IPS-11a (cell line): ENCODE measurements around the gene CCDC70.

Experiments
- H3K4me3 ChIP-seq: one replicate; pipeline ENCODE4 v1.5.1; 2013; ENCODE audit warnings: low read depth, low read length, control low read depth

The CCDC70 gene

DNA sequence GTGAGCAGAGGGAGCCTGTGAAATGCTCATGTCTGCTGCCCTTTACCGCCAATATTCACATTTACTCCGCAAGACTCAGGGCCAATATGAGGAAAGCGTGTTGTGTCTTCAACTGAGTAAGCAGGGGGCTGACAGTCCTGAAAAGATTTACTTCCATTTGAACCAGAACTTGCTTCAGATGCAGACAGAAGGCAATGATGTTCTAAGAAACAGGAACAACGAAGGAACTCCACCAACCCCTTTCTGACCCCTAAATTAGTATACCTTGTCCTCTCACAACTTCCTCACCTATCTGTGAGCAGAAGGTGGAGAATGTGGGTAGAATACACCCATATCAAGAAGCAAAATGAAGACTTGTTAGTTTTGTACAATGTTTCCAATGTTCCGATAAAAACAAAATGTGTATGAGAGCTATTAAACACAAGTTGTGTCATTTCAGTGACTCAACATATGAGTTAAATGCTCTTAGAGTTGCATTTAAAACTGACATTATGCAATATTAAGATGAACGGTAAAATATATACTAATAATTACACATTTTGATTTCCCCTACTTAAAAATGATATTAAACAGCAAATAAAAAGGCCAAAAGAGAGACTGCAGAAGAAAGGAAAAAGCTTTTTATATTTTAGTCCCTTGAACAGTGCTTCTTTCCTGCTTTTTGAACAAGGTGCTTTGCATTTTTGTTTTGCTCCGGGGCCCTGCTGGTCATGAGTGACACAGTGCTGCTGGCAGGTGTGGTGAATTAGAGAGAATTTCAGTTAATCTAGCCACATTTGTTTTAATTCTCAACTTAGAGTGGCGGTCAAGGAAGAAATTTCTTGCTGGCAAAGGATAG lies 32.8 kb upstream of the CCDC70 start:
- H3K4me3 ChIP-seq: no peak overlapping the region

DNA sequence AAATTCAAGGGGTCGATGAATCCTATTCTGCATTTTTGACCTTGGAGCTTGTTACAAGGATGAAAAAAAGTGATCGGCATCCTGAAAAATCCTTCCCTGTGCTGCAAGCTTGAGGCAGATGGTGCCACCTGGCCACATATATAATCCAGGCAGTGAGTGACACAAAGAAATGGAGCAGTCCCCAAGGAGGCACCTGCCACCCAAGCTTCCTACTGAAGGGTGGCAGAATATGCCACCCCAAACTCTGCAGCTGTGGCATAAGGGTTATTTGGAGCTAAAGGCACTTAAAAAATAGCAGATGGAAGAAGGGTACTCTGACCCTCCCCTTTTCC lies 32.2 kb upstream of the CCDC70 start:
- no peak overlapping the region for H3K4me3 ChIP-seq

DNA sequence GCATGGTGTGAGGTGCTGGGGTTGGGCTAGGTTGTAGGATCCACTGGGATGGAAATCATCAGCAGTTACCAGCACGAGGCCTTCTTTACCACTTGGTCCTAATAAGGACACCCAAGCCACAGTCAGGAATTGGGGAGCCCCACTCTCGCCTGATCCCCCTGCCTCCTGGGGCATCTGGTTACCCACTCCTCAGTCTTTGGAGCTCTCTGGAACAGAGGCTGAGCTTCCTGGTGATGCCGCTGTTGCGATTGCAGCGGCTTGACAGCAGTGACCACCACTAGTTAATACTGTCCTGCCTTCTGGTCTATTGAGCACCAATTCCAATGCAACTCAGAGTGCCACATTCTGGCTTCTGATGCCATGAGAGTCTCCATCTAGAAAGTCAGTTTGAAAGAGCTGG lies 30.2 kb upstream of the CCDC70 start:
- H3K4me3 ChIP-seq: no peak overlapping the region

DNA sequence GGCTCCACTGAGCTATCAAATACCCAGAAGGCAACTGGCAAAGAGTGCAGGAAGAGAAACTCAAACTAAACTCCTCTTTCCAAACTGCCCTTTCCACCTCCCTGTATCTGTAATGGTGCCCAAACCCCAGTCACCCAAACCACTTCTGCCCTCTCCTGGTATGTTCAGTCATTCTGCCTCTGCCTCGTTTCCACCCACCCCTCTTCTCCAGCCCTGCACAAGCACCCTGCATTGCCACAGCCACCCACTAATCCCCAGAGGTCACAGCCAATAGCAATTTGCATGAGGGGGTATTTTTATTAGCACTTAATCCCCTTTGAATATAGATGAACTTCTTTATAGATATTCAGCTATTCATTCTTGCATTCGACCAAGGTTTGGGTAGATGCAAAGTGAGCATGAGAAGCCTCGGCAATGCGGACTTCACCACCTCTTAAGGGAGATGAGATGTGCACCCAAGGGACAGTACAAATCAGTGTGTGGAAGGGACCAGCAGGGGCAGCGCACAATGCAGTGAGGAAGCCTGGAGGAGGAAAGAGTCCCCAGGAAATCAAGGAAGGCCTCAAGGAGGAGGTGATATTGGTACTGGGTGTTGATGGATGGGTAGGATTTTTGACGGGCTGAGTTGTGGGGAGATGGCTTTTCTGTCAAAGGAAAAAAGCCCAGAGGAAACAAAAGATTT lies 29.2 kb upstream of the CCDC70 start:
- H3K4me3 ChIP-seq: no peak overlapping the region

DNA sequence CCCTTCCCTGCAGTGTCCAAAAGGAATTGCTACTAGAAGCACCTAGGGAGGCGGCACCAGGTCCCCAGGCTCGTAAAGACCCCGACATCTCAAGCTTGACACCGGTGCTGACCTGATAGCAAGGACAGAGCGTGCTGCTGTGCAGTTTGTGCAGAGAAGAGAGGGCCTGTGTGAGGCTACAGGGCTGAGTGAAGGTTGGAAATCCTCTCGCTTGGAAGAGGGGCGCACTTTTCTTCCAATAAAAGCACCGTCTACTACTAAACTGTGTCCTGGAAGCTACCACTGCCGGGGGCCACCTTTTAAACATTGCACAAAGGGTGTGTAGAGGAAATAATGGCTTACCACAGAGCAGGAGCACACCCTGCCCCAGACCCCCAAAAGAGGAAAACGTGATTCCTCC lies 27.8 kb upstream of the CCDC70 start:
- H3K4me3 ChIP-seq: no peak overlapping the region

DNA sequence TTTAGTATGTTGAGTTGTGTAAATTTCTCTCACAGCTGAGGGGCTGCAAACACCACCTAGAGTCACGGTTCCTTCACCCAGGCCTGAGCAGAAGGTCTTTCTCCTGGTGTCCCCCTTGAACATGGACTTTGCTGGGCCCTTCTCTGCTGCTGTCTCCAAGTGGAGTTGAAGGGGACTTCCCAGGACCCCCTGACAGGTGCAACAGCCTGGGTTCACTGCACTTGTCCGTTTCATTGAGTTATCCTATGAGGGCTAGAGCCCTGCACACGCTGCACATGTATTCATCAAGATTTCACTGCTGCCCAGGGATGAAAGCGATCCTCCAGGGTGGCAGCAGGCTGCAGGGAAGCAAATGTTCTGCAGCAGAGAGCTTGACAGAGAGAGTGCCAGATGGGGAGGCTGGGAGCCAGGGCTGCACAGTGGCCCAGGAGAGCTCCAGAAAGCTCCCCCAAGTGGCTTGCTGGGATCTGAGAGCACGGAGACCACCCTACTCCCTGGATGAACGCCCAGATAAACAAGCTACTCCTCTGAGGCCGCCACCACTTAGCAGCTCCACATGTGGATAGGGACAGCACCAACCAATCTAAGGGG lies 27.1 kb upstream of the CCDC70 start:
- no peak overlapping the region for H3K4me3 ChIP-seq

DNA sequence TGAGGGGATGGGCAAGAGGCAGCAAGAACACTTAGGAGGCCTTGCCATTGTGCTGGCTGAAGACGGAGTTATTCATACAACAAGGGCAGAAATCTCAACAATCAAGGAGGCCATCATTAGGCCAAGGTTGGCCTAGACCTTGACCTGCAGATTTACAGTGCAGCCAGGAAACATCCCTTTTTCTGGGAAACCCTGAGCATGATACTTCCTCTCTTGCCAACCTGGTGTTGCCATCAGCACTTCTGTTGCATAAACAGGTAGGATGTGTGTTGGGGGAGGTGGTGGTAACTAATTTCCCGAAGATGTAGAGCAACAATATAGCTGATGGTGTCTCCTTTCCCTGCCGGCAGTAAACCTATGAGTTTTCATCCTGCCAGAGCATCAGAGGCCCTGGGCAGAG lies 24.8 kb upstream of the CCDC70 start:
- no peak overlapping the region for H3K4me3 ChIP-seq

DNA sequence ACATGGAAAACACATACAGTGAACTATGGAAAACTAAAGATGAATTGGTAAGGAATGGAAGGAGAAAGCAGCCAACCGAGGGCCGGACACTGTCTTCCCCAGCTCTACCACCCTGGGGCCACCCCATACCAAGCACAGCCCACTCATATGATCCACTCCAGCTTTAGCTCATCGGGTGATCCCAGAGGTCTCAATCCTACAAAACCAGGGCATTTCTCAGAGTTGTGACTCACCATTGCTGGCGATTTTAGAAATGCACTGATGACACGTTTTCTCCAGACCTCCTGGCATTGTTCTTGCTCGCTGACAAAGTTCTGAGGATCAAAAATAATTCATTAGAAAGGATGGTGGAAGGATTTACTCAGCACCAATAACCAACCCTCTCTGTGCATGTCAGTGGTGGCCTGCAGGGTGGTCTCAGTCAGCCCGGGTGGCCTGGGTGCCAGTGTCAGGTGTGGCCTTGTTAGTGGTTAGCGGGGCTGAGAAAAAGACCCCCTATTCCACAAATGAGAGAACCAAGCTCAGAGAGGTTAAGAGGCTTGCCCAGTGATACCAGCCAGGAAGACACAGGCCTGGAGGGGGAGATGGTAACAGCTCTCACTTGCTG lies 23.4 kb upstream of the CCDC70 start:
- no peak overlapping the region for H3K4me3 ChIP-seq

DNA sequence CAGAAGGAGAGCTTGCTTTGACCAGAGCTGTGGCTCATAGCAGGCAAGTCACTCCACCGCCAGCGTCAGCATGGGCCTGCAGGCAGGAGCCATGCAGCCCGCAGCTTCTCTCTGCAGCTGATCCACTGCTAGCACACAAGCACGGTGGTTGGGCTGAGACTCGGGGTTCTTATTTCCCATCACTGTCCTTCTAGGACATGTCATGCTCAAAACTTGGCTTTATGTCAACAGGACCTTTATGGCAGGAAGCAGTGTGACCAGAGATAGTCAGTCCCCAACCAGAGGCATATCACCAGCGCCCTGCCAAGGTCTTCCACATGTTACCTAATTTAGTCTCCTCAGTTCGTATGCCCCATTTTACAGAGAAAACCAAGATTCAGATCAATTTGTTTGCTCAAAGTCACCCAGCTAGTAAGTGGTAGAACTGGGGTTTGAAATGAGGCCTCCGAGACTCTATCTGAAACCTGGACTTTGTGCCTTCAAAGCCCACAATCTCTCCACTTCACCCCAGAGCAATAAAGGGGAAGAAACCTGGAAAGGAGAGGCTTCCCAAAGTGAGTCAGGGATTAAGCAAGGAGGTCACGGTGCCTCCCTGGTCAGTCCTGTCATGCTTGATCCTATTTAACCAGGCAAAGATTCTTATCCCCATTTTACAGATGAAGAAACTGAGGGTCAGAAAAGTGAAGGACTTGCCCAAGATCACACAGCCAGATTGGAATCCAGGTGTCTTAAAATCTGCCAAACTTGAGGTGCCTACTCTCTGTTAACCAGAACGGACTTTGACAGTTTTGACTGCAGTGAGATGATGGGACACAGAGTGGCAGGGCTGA lies 21.8 kb upstream of the CCDC70 start:
- H3K4me3 ChIP-seq: no peak overlapping the region

DNA sequence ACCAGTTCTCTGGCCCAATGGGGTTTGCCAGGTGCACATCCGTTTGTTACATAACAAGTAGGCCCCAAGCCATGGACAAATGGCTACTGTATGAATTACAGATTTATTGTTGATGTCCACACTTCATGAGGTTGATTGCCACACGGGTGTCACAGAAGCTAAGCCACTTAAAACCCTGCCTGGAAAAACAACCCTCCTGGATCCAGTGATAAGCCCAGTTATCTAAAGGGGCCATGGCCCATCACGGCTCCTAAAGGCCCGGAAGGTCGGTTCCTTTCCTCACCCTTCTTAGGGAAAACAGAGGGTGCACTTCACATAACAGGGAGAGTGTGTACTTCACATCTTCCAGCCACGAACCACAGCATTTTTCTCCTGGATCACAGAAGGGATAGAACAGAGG lies 20.9 kb upstream of the CCDC70 start:
- no peak overlapping the region for H3K4me3 ChIP-seq

DNA sequence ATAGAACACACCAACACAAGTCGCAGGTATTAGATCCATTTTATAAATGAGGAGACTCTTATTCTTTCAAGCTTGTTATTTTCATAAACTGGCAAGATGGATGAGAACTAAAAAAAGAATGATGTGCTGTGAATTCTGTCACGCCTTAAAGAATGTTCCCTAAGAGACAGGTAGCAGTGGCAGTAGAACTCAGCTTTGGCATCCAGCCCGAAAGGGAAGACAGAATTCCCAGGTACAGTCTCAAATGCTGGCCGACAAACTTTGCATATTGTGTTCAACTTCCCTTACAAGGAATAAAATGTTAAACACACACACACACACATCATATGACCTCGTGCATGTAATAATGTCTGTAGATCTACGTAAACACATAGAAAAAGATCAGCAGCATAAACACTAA lies 20.0 kb upstream of the CCDC70 start:
- H3K4me3 ChIP-seq: no peak overlapping the region

DNA sequence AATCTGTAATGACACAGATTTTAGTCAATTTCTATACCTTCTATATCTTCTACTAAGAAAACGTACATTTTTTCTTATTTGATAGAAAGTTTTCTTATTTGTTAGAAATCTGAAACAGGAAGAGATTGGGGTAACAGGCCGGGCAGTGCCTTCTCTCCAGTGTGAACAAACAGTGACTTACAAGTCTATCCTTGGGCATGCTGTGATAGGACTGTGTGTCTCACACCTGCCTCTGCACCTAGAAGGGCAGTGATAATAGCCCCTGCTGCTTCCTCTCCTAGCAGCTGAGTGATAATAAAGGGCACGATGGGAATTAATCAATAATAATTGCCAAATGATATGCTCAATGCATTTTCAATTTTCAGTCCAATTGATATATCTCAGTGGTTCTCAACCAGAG lies 18.2 kb upstream of the CCDC70 start:
- H3K4me3 ChIP-seq: no peak overlapping the region

DNA sequence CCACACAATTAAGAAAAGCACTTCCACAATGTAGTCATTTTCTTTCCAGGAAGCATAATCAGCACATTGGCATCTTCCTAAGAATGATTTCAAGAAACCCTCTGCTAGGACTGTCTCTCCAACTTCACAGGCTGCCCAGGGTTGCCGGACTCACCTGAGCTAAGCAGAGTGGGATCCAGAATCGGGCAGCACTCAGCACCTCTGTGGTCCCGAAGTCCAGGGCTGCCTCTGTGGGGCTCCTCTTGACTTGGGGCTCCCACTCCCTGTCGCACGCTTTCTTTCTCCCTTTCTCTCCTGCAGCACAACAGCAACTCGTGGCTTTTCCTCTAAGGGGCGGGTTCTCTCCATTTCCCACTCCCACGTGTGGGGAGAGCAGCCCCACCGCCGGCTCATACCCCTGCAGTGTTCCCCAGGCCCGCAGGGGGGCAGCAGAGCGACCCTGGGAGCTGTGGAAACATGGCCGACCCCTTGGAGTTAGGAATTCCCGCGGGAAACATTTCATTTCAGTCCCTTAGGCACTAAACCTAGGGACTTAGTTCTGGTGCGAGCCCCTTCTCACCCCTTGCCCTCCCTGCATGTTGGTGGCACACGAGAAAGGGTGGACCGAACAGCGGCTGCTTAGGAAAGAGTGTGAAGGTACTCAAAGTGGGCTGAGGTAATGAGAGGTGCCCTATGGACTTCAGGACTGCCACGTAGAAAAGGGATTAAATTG lies 16.8 kb upstream of the CCDC70 start, which contains the start of gene TMEM272:
Gene TMEM272, minus strand, starts transcription at position 316 of the 712 bp plus-strand sequence. CDS start 6,647 bp downstream, outside the sequence.
- H3K4me3 ChIP-seq: no peak within 1 kb of the TSS

DNA sequence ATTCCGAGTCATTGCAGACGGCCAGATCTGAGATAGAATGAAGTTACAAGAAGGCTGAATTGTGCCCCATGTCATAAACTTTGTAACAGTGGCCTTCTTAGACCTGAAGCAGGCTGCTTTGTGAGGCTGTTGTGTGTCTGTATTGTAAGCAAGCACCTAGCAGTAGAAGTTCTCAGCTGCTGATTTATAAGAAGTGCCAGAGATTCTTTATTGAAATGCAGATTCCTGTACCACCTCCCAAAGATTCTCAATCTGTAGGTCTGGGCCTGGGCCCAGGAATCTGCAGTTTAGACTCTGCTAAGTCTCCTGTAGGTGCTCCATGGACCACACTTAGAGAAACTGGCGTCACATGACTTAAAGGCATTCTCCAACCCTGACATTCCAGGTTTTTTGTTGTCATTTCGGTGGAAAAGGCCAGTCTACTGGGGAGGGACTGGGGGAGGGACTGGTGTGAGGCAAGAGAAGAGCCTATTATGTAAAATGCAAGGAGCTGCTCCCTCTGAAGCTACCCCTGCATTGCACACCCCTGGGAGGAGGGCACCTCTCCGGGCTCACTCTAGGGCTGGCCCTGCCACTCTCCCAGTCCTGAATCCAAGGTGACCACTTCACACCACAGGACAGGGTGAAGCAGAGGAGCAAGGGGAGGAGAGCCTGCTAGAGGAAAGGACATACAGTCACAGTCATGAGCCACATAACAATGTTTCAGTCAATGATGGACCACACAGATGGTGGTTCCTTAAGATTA lies 16.0 kb upstream of the CCDC70 start:
- H3K4me3 ChIP-seq: no peak overlapping the region

DNA sequence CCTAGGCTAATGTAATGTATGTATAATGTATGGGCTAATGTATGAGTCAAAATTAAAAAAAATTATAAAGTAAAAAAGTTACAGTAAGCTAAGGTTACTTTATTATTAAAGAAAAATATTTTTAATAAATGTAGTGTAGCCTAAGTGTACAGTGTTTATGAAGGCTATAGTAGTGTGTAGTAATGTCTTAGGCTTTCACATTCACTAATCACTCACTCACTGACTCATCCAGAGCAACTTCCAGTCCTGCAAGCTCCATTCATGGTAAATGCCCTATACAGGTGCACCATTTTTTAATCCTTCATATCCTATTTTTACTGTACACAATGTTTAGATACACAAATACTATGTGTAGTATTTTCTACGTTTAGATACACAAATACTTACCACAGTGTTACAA lies 15.0 kb upstream of the CCDC70 start:
- H3K4me3 ChIP-seq: no peak overlapping the region

DNA sequence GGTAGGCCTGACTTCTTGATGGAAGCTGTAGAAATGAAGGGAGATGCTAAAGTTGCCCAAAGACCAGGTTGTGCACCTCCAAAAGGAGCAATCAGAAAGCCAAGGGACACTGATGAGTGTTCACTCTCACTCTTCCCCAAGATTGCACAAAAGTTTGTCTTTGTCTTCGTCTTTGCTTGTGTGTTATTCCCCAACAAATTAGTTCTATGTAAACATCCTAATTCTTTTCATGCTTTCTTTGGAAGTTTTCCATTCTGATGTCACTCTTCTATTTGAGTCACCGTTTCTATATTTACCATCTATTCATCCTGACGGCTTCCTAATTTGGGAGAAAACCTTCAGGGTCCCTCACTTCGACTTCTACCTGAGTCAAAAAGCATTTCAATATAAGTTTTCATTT lies 13.1 kb upstream of the CCDC70 start:
- H3K4me3 ChIP-seq: no peak overlapping the region

DNA sequence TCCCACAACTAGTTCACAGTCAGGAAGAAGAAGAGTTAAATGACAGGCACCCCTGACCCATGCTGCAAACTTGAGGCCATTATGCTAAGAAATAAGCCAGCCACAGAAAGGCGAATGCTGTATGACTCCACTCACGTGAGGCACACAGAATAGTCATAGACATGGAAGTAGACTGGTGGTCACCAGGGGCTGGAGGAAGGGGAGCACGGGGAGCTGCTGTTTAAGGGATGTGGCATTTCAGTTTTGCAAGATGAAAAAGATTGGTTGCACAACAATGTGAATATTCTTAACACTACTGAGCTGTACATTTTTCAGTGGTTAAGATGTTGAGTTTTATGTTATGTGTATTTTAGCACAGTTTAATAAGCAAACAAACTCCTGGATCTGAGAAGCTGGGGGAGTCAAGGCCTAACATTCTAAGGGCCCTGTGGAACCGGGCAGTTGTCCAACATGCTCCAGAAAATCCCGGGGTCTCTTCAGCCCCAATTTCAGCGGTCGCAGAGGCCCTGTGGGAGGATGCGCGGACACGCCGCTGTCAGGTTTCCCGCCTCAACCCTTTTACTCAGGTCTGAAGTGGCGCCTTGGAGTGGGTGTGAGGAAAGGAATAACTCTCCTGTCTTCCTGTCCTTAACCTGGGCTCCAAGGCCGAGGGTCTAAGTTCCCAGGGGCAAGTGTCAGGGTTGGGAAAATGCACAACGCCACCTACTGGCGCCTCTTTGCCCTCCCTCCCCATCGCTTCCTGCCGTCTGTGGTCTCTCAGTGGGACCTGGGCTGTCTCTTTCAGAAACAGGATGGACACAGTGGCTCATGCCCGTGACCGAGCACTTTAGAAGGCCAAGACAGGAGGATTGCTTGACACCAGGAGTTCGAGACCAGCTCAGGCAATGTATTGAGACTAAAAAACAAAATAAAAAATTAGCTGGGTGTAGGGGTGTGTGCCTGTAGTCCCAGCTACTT lies 12.3 kb upstream of the CCDC70 start:
- no peak overlapping the region for H3K4me3 ChIP-seq

DNA sequence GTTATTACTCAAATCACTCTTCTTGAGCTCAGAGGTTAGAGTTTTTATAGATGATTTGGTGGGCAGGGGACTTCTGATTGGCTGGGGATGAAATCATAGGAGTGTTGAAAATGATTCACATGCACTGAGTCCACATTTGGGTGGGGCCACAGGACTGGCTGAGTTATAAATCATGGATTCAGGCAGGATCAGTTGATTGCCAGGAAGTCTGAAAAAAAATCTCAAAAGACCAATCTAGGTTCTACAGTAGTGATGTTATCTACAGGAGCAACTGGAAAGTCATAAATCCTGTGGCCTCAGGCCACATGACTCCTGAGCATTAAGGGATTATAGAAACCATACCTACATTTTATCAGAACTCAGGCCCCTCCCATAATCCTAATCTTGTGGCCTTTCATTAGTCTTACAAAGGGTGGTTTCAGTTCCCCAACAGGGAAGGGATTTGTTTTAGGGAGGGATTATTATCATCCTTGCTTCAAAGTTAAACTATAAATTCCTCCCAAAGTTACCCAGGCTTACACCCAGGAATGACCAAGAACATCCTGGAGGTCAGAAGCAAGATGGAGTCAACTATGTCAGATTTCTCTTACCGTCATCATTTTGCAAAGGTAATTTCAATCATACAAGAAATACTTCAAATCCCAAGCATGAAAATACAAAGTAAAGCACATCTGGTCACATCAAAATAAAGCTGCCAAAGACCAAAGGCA lies 5.6 kb upstream of the CCDC70 start:
- no peak overlapping the region for H3K4me3 ChIP-seq
